HCT116 (cell line): Measurements from ENCODE around the gene PSMA7. TPM values are rescaled to one million over a fixed set of nuclear protein-coding genes. Genes with fewer than 3 reads are reported as not detected.

Experiments
- ATAC-seq: fragments of 200-7000 bp; cut with Tn5 transposase; 2 replicates; pipeline ENCODE4 v1.9.1; 2020; ENCODE audit warnings: mild to moderate bottlenecking, moderate library complexity
- BruUV-seq: library from RNA; stranded (reverse); fragments of 400-500 nt; replicated peaks from 2 replicates; lab custom pipeline; 2021; lab: Mats Ljungman, UMichigan
- CTCF ChIA-PET: fragments of 300-600 bp; sonication (Branson Sonifier 250); formaldehyde crosslinking; loops from one replicate; lab custom pipeline; 2021; ENCODE audit warnings: antibody characterized with exemption; lab: Charles Lee
- POLR2A ChIA-PET: fragments of 300-600, 350-600 bp; sonication (Branson Sonifier 250); formaldehyde crosslinking; loops from one replicate; lab custom pipeline; 2021; ENCODE audit warnings: antibody characterized with exemption; lab: Charles Lee
- RAD21 ChIA-PET, 2 experiments: fragments of 300-600 bp; sonication (Branson Sonifier 250); formaldehyde crosslinking; loops; one replicate each; lab custom pipeline; 2023; ENCODE audit warnings: low total read pairs in 2 of 2; ENCODE audit not compliant: uncharacterized antibody in 2 of 2, unreplicated experiment in 2 of 2, low non-redundant PET in 1 of 2; lab: Charles Lee
- DNase-seq: peaks from one replicate; pipeline ENCODE4 v3.0.0-alpha.2; 2010; ENCODE audit warnings: low read depth, low spot score
- H2AFZ ChIP-seq: fragments of 200-600 bp; shearing (Covaris generic), sonication (generic); 2 replicates; pipeline ENCODE4 v1.6.1; 2017; ENCODE audit warnings: low read depth, mixed run types, mixed read lengths, antibody characterized with exemption, low read length; ENCODE audit not compliant: poor library complexity, severe bottlenecking
- H3K27ac ChIP-seq: 2 replicates; pipeline ENCODE4 v1.5.1; 2012; ENCODE audit warnings: low read depth, low read length
- H3K27me3 ChIP-seq: fragments of 200-600 bp; sonication (generic); 2 replicates; pipeline ENCODE4 v1.6.1; 2016; ENCODE audit warnings: mixed run types, low read length, mixed read lengths; ENCODE audit not compliant: insufficient read depth
- H3K36me3 ChIP-seq, 2 experiments: fragments of 200-500 bp in 1 of 2; fragments of 200-600 bp in 1 of 2; sonication (Bioruptor generic) in 1 of 2; sonication (generic) in 1 of 2; 2 replicates each; pipeline versions ENCODE4 v1.5.1 to v1.6.1; 2014 to 2016; ENCODE audit warnings: low read length in 2 of 2, inconsistent platforms in 1 of 2, mixed read lengths in 1 of 2, mixed run types in 1 of 2; ENCODE audit not compliant: insufficient read depth in 2 of 2, control insufficient read depth in 1 of 2
- H3K4me1 ChIP-seq, 2 experiments: fragments of 200-600 bp in 1 of 2; sonication (generic) in 1 of 2; 2 replicates each; pipeline versions ENCODE4 v1.5.1 to v1.6.1; 2012 to 2017; ENCODE audit warnings: low read length in 2 of 2, inconsistent platforms in 1 of 2, mild to moderate bottlenecking in 1 of 2, mixed read lengths in 1 of 2, mixed run types in 1 of 2, moderate library complexity in 1 of 2; ENCODE audit not compliant: insufficient read depth in 2 of 2, control insufficient read depth in 1 of 2
- H3K4me2 ChIP-seq: fragments of 200-600 bp; sonication (generic); 2 replicates; pipeline ENCODE4 v1.6.1; 2017; ENCODE audit warnings: mixed run types, low read length, mixed read lengths
- H3K4me3 ChIP-seq, 2 experiments: fragments of 200-600 bp in 1 of 2; sonication (generic) in 1 of 2; replicated peaks in 1 of 2; 2 replicates each; pipeline ENCODE4 v1.5.1; 2011 to 2016; ENCODE audit warnings: low read length in 2 of 2, control low read depth in 1 of 2, low read depth in 1 of 2, mild to moderate bottlenecking in 1 of 2, mixed read lengths in 1 of 2, mixed run types in 1 of 2
- H3K79me2 ChIP-seq: fragments of 200-600 bp; sonication (generic); 2 replicates; pipeline ENCODE4 v1.6.1; 2017; ENCODE audit warnings: mild to moderate bottlenecking, mixed run types, low read length, moderate library complexity, mixed read lengths; ENCODE audit not compliant: insufficient read depth
- H3K9ac ChIP-seq: fragments of 200-600 bp; sonication (generic); 2 replicates; pipeline ENCODE4 v1.6.1; 2016; ENCODE audit warnings: low read length, mixed read lengths
- H3K9me2 ChIP-seq: fragments of 200-600 bp; sonication (generic), shearing (Covaris generic); 2 replicates; pipeline ENCODE4 v1.6.1; 2017; ENCODE audit warnings: mixed run types, mild to moderate bottlenecking, moderate library complexity; ENCODE audit not compliant: insufficient read depth
- H3K9me3 ChIP-seq, 2 experiments: fragments of 200-500 bp in 1 of 2; fragments of 200-600 bp in 1 of 2; sonication (Bioruptor generic) in 1 of 2; sonication (generic) in 1 of 2; 2 replicates each; pipeline ENCODE4 v1.6.1; 2014 to 2017; ENCODE audit warnings: low read length in 2 of 2, mixed read lengths in 2 of 2, inconsistent platforms in 1 of 2, low read depth in 1 of 2, mild to moderate bottlenecking in 1 of 2, mixed run types in 1 of 2, moderate library complexity in 1 of 2; ENCODE audit not compliant: control insufficient read depth in 1 of 2, insufficient read depth in 1 of 2
- H4K20me1 ChIP-seq: fragments of 200-600 bp; sonication (generic), shearing (Covaris generic); 2 replicates; pipeline ENCODE4 v1.6.1; 2017; ENCODE audit warnings: mixed run types, mild to moderate bottlenecking, moderate library complexity; ENCODE audit not compliant: insufficient read depth
- ATF3 ChIP-seq: IDR thresholded peaks from 2 replicates; pipeline ENCODE4 v1.6.1; 2012
- CEBPB ChIP-seq: IDR thresholded peaks from 2 replicates; pipeline ENCODE4 v1.6.1; 2012; ENCODE audit warnings: low read depth
- CTCF ChIP-seq, 3 experiments: fragments of 200-600 bp in 1 of 3; sonication (generic) in 1 of 3; IDR thresholded peaks in 2 of 3; conservative IDR thresholded peaks in 1 of 3; 2 replicates each; pipeline ENCODE4 v1.5.1; 2012 to 2017; ENCODE audit warnings: low read depth in 2 of 3, low read length in 2 of 3, antibody characterized with exemption in 1 of 3, borderline replicate concordance in 1 of 3, control low read depth in 1 of 3, mild to moderate bottlenecking in 1 of 3, mixed read lengths in 1 of 3, mixed run types in 1 of 3, moderate library complexity in 1 of 3; ENCODE audit not compliant: insufficient read depth in 1 of 3
- ELF1 ChIP-seq: IDR thresholded peaks from 2 replicates; pipeline ENCODE4 v1.6.1; 2012; ENCODE audit warnings: low read depth, borderline replicate concordance
- EZH2 ChIP-seq: fragments of 200-600 bp; sonication (generic); IDR thresholded peaks from 2 replicates; pipeline ENCODE4 v1.6.1; 2017; ENCODE audit warnings: antibody characterized with exemption, mixed run types
- EZH2phosphoT487 ChIP-seq: fragments of 200-600 bp; IDR thresholded peaks from 2 replicates; pipeline ENCODE4 v1.6.1; 2018; ENCODE audit warnings: antibody characterized with exemption, borderline replicate concordance
- FOSL1 ChIP-seq: IDR thresholded peaks from 2 replicates; pipeline ENCODE4 v1.6.1; 2012; ENCODE audit warnings: low read depth
- MAX ChIP-seq: IDR thresholded peaks from 2 replicates; pipeline ENCODE4 v1.6.1; 2012
- POLR2A ChIP-seq: IDR thresholded peaks from 2 replicates; pipeline ENCODE4 v1.7.0; 2011; ENCODE audit warnings: borderline replicate concordance; ENCODE audit not compliant: insufficient read depth, insufficient read length; ENCODE audit errors: extremely low read depth
- POLR2AphosphoS5 ChIP-seq: IDR thresholded peaks from 2 replicates; pipeline ENCODE4 v1.6.1; 2011; ENCODE audit warnings: mild to moderate bottlenecking, low read depth, low read length, moderate library complexity
- RAD21 ChIP-seq: IDR thresholded peaks from 2 replicates; pipeline ENCODE4 v1.6.1; 2012; ENCODE audit warnings: low read depth, mild to moderate bottlenecking
- REST ChIP-seq: IDR thresholded peaks from 2 replicates; pipeline ENCODE4 v1.6.1; 2012; ENCODE audit warnings: low read depth
- SIN3A ChIP-seq: IDR thresholded peaks from 2 replicates; pipeline ENCODE4 v1.6.1; 2012; ENCODE audit warnings: low read depth
- SRF ChIP-seq: IDR thresholded peaks from 2 replicates; pipeline ENCODE4 v1.6.1; 2012; ENCODE audit warnings: low read depth
- YY1 ChIP-seq: IDR thresholded peaks from 2 replicates; pipeline ENCODE4 v1.6.1; 2011; ENCODE audit warnings: low read length, low read depth, moderate library complexity, mild to moderate bottlenecking; ENCODE audit not compliant: insufficient replicate concordance; ENCODE audit errors: extremely low read depth
- ZFX ChIP-seq: fragments of 450-650 bp; IDR thresholded peaks from 2 replicates; pipeline ENCODE4 v1.6.1; 2017
- ZNF274 ChIP-seq: fragments of 200-500 bp; sonication (Bioruptor generic); IDR thresholded peaks from 2 replicates; pipeline ENCODE4 v1.6.1; 2014; ENCODE audit warnings: mild to moderate bottlenecking, low read depth, low read length, inconsistent platforms
- intact Hi-C: fragments of 100-400 bp; cut with micrococcal nuclease; formaldehyde crosslinking; loops from 2 replicates; pipeline ENCODE4 v1.10.0; 2022
- total RNA-seq: library from RNA; stranded (reverse); gene quantifications from one replicate; pipeline ENCODE4 v1.2.1, GENCODE V29; 2021; ENCODE audit not compliant: unreplicated experiment

Gene PSMA7
- total RNA-seq, 1 experiment from 2014 or later, result 364 TPM

- no peak for TF ChIP-seq YY1
- TF ChIP-seq, all 23 proteins: peak for 8
Measured at GRCh38 chr20:62159839-62160238, 16.6 kb upstream of the PSMA7 start (continued).

GRCh38 chr20:62159052-62159451 lies 15.9 kb upstream of the PSMA7 start:
- RAD21 ChIA-PET, result no interaction called here
- intact Hi-C loops, result no loop called here
- ATAC-seq (no peak), DNase-seq (no peak)
- POLR2A ChIA-PET, result no interaction called here
- Histone ChIP-seq H3K4me1 (peaks cover 50 to 72% of the 10 kb centered on the region in 2 experiments), H3K36me3 (peaks cover 11 to 16% of the 10 kb centered on the region in 2 experiments; a peak in 2 of 4 replicates), H3K9ac (peak overlapping the region; percentile 53), H3K4me2 (peak overlapping the region; percentile 85)
- BruUV-seq, result no TSS peak
- TF ChIP-seq CTCF (IDR thresholded peaks at IDR 0.05 in 2 of 3, conservative IDR thresholded peaks at IDR 0.05 in 1 of 3; ENCODE audit: borderline replicate concordance in 1 of 3, insufficient read depth in 1 of 3, low read depth in 2 of 3, low read length in 2 of 3) (no peak), SIN3A (no peak), EZH2 (no peak), CEBPB (no peak), SRF (no peak), ATF3 (no peak), RAD21 (no peak), POLR2A (no peak), ZNF274 (no peak), POLR2AphosphoS5 (no peak), EZH2phosphoT487 (no peak), REST (no peak), MAX (no peak), ELF1 (no peak), ZFX (no peak), FOSL1 (no peak)
- TF ChIP-seq, all 23 proteins: peak for 0
- Histone ChIP-seq H3K9me2 (no peaks in the 10 kb centered on the region), H3K27me3 (no peaks in the 10 kb centered on the region), H3K4me3 (peak overlapping the region in 1 of 2 experiments; percentile 40; a peak in 1 of 4 replicates), H3K27ac (peak overlapping the region; percentile 61), H3K79me2 (peaks cover 71% of the 10 kb centered on the region), H4K20me1 (peaks cover 3% of the 10 kb centered on the region; the same call in 1 of the 2 replicates), H3K9me3 (no peaks in the 10 kb centered on the region), H2AFZ (no peak overlapping the region)
- CTCF ChIA-PET, result no interaction called here
